Omental fat pad (tissue), 4 donors: ENCODE data around the gene KATNIP. TPM values are rescaled to one million over a fixed set of nuclear protein-coding genes. Genes with fewer than 3 reads are reported as not detected.

ENCODE experiments used
- ATAC-seq: fragments of 150-250 bp; one replicate; pipeline ENCODE4 v1.9.1; 2016; ENCODE audit warnings: mild to moderate bottlenecking, moderate library complexity; ENCODE audit not compliant: low FRiP score
- DNase-seq: peaks from one replicate; pipeline ENCODE4 v3.0.0-alpha.2; 2019; ENCODE audit warnings: low spot score
- CTCF ChIP-seq, 3 donors: fragments of 450-650 bp; IDR thresholded peaks; one replicate each; pipeline ENCODE4 v1.5.1; 2016 to 2017; ENCODE audit warnings: antibody characterized with exemption in 3 of 3, mild to moderate bottlenecking in 3 of 3, moderate library complexity in 2 of 3
- total RNA-seq, 4 donors: library from RNA; depleted of rRNA; stranded (reverse); fragments of >200 nt; gene quantifications; one replicate each; pipeline ENCODE4 v1.1.0, GENCODE V29; 2016

Gene KATNIP
- total RNA-seq: 10 to 100 TPM; 18.1 to 22.9 (median 20.0) TPM

- ATAC-seq: peak; percentile 98
- DNase-seq: peak; percentile 100
- no peak for TF ChIP-seq CTCF (IDR thresholded peaks at IDR 0.05)
Measured at GRCh38 chr16:27549746-27550581, at the start of gene KATNIP, which contains the start of gene GTF3C1. KATNIP (plus strand) TSS chr16:27550144; CDS start chr16:27550171, 27 bp downstream. GTF3C1 (minus strand) TSS chr16:27549913; CDS start chr16:27549890, 23 bp downstream.

- no peak for TF ChIP-seq CTCF (IDR thresholded peaks at IDR 0.05)
- no peak for DNase-seq
- ATAC-seq: no peak
Measured at GRCh38 chr16:27500801-27501200, 49.1 kb upstream of the KATNIP start.

- ATAC-seq: no peak
- DNase-seq: no peak
- TF ChIP-seq CTCF (IDR thresholded peaks at IDR 0.05): no peak
Measured at GRCh38 chr16:27503662-27504061, 46.3 kb upstream of the KATNIP start.

- ATAC-seq: no peak
- DNase-seq: no peak
- TF ChIP-seq CTCF (IDR thresholded peaks at IDR 0.05): no peak
Measured at GRCh38 chr16:27505297-27506236, 44.4 kb upstream of the KATNIP start.

- TF ChIP-seq CTCF (IDR thresholded peaks at IDR 0.05): no peak
- ATAC-seq (no peak), DNase-seq (no peak)
Measured at GRCh38 chr16:27506771-27507170, 43.2 kb upstream of the KATNIP start.

GRCh38 chr16:27508476-27508875 lies 41.5 kb upstream of the KATNIP start:
- TF ChIP-seq CTCF (IDR thresholded peaks at IDR 0.05): no peak
- ATAC-seq: no peak
- DNase-seq: no peak
